H1 (cell line): ENCODE data around the gene GEMIN7. TPM values are rescaled to one million over a fixed set of nuclear protein-coding genes. Genes with fewer than 3 reads are reported as not detected.

Experiments used
- CTCF ChIA-PET: fragments of 300-600 bp; sonication (Branson Sonifier 250); formaldehyde crosslinking; loops from one replicate; lab custom pipeline; 2021; ENCODE audit not compliant: partially characterized antibody; lab: Charles Lee
- POLR2A ChIA-PET: fragments of 300-600 bp; sonication (Branson Sonifier 250); formaldehyde crosslinking; loops from one replicate; lab custom pipeline; 2021; ENCODE audit warnings: inconsistent platforms; ENCODE audit not compliant: partially characterized antibody; lab: Charles Lee
- DNase-seq, 2 experiments: peaks; one replicate each; pipeline versions ENCODE4 v3.0.0 to v3.0.0-alpha.2; 2010 to 2022; ENCODE audit warnings: low spot score in 2 of 2, low read depth in 1 of 2, mixed read lengths in 1 of 2
- FAIRE-seq: peaks from 2 replicates; lab custom pipeline; 2011; peaks lifted over from hg19 to GRCh38; lab: Jason Lieb, UNC
- H2AFZ ChIP-seq: 2 replicates; pipeline ENCODE4 v1.8.1; 2012; ENCODE audit warnings: low read length, inconsistent platforms
- H2AK5ac ChIP-seq: 2 replicates; pipeline ENCODE4 v1.6.1; 2013; ENCODE audit warnings: low read depth, low read length
- H2BK120ac ChIP-seq: replicated peaks from 2 replicates; pipeline ENCODE3; 2013; ENCODE audit warnings: low read depth, low read length, inconsistent platforms
- H2BK12ac ChIP-seq: 2 replicates; pipeline ENCODE4 v1.6.1; 2013; ENCODE audit warnings: low read depth, low read length
- H2BK15ac ChIP-seq: 2 replicates; pipeline ENCODE4 v1.6.1; 2013; ENCODE audit warnings: low read length
- H2BK20ac ChIP-seq: 2 replicates; pipeline ENCODE4 v1.6.1; 2013; ENCODE audit warnings: low read length
- H2BK5ac ChIP-seq: 2 replicates; pipeline ENCODE4 v1.6.1; 2013; ENCODE audit warnings: low read depth, low read length
- H3K14ac ChIP-seq: 2 replicates; pipeline ENCODE4 v1.6.1; 2013; ENCODE audit warnings: inconsistent platforms; ENCODE audit not compliant: insufficient read length
- H3K18ac ChIP-seq: 2 replicates; pipeline ENCODE4 v1.6.1; 2013; ENCODE audit warnings: low read length; ENCODE audit errors: extremely low read depth
- H3K23ac ChIP-seq: 2 replicates; pipeline ENCODE4 v1.6.1; 2013; ENCODE audit warnings: inconsistent platforms; ENCODE audit not compliant: insufficient read length
- H3K23me2 ChIP-seq: 2 replicates; pipeline ENCODE4 v1.6.1; 2013; ENCODE audit warnings: low read depth, low read length
- H3K27ac ChIP-seq: 2 replicates; pipeline ENCODE4 v1.6.1; 2011; ENCODE audit warnings: low read depth, low read length, inconsistent platforms
- H3K27me3 ChIP-seq, 4 experiments: replicated peaks in 1 of 4; 1 replicate in 1 of 4; 2 replicates in 3 of 4; pipeline versions ENCODE4 v1.6.1 to v1.8.1; 2011 to 2013; ENCODE audit warnings: low read length in 3 of 4, mild to moderate bottlenecking in 3 of 4, inconsistent platforms in 2 of 4, mixed read lengths in 2 of 4, moderate library complexity in 1 of 4; ENCODE audit not compliant: control insufficient read depth in 3 of 4, insufficient read depth in 3 of 4; ENCODE audit errors: extremely low read depth in 1 of 4
- H3K36me3 ChIP-seq, 4 experiments: 2 replicates each; pipeline versions ENCODE4 v1.6.1 to v1.8.1; 2011 to 2013; ENCODE audit warnings: mild to moderate bottlenecking in 4 of 4, low read length in 3 of 4, moderate library complexity in 2 of 4, control low read depth in 1 of 4, inconsistent platforms in 1 of 4; ENCODE audit not compliant: insufficient read depth in 4 of 4, control insufficient read depth in 2 of 4
- H3K4ac ChIP-seq: replicated peaks from 2 replicates; pipeline ENCODE3; 2013; ENCODE audit warnings: low read length, low read depth, mixed read lengths, inconsistent platforms; ENCODE audit not compliant: insufficient read length
- H3K4me1 ChIP-seq, 4 experiments: replicated peaks in 1 of 4; 1 replicate in 1 of 4; 2 replicates in 3 of 4; pipeline versions ENCODE4 v1.6.1 to v1.8.1; 2011 to 2013; ENCODE audit warnings: low read length in 3 of 4, inconsistent platforms in 2 of 4, mixed read lengths in 1 of 4; ENCODE audit not compliant: insufficient read depth in 4 of 4, control insufficient read depth in 3 of 4
- H3K4me2 ChIP-seq, 2 experiments: 2 replicates each; pipeline versions ENCODE4 v1.6.1 to v1.8.1; 2011 to 2013; ENCODE audit warnings: low read depth in 2 of 2, low read length in 2 of 2, control low read depth in 1 of 2, inconsistent platforms in 1 of 2, mild to moderate bottlenecking in 1 of 2; ENCODE audit not compliant: insufficient read depth in 1 of 2
- H3K4me3 ChIP-seq, 4 experiments: fragments of 200-600, 300-600 bp in 1 of 4; sonication (generic), shearing (Covaris generic), sonication (Bioruptor Twin) in 1 of 4; 2 replicates each; pipeline versions ENCODE4 v1.5.1 to v1.8.1; 2011 to 2016; ENCODE audit warnings: low read length in 4 of 4, low read depth in 3 of 4, control low read depth in 2 of 4, inconsistent platforms in 2 of 4, mild to moderate bottlenecking in 2 of 4, mixed read lengths in 1 of 4, moderate library complexity in 1 of 4; ENCODE audit not compliant: insufficient read depth in 2 of 4; ENCODE audit errors: extremely low read depth in 1 of 4
- H3K56ac ChIP-seq: replicated peaks from 2 replicates; pipeline ENCODE3; 2013; ENCODE audit warnings: low read depth, mild to moderate bottlenecking, mixed read lengths, low read length, inconsistent platforms; ENCODE audit not compliant: insufficient read length
- H3K79me1 ChIP-seq: 2 replicates; pipeline ENCODE4 v1.6.1; 2013; ENCODE audit warnings: low read depth, low read length, control low read depth
- H3K79me2 ChIP-seq, 2 experiments: 2 replicates each; pipeline versions ENCODE4 v1.6.1 to v1.8.1; 2012 to 2013; ENCODE audit warnings: low read length in 2 of 2, mild to moderate bottlenecking in 2 of 2, inconsistent platforms in 1 of 2; ENCODE audit not compliant: insufficient read depth in 2 of 2, control insufficient read depth in 1 of 2
- H3K9ac ChIP-seq, 4 experiments: replicated peaks in 1 of 4; 1 replicate in 1 of 4; 2 replicates in 3 of 4; pipeline versions ENCODE4 v1.6.1 to v1.8.1; 2011 to 2013; ENCODE audit warnings: low read depth in 3 of 4, low read length in 3 of 4, control low read depth in 2 of 4, mild to moderate bottlenecking in 2 of 4, moderate library complexity in 2 of 4, inconsistent platforms in 1 of 4; ENCODE audit errors: extremely low read depth in 1 of 4
- H3K9me3 ChIP-seq, 2 experiments: 2 replicates each; pipeline versions ENCODE4 v1.6.1 to v1.8.1; 2012 to 2013; ENCODE audit warnings: mild to moderate bottlenecking in 2 of 2, moderate library complexity in 2 of 2, control low read depth in 1 of 2, inconsistent platforms in 1 of 2, low read depth in 1 of 2, low read length in 1 of 2, mixed read lengths in 1 of 2; ENCODE audit not compliant: insufficient read depth in 2 of 2
- H4K20me1 ChIP-seq, 2 experiments: replicated peaks in 1 of 2; 2 replicates each; pipeline versions ENCODE3 to v1.8.1; 2011 to 2013; ENCODE audit warnings: inconsistent platforms in 2 of 2, low read length in 2 of 2, mild to moderate bottlenecking in 1 of 2; ENCODE audit not compliant: insufficient read depth in 2 of 2, control insufficient read depth in 1 of 2
- H4K5ac ChIP-seq: 2 replicates; pipeline ENCODE4 v1.6.1; 2013; ENCODE audit warnings: low read length, low read depth, mixed read lengths, inconsistent platforms; ENCODE audit not compliant: insufficient read length
- H4K8ac ChIP-seq: 2 replicates; pipeline ENCODE4 v1.8.0; 2013; ENCODE audit warnings: mild to moderate bottlenecking, moderate library complexity, low read length, inconsistent platforms; ENCODE audit not compliant: insufficient read depth; ENCODE audit errors: extremely low read depth
- H4K91ac ChIP-seq: replicated peaks from 2 replicates; pipeline ENCODE3; 2013; ENCODE audit warnings: low read length, mixed read lengths, inconsistent platforms; ENCODE audit not compliant: insufficient read length
- ASH2L ChIP-seq: fragments of 200-600, 300-600 bp; sonication (generic); IDR thresholded peaks from one replicate; pipeline ENCODE4 v1.7.1; 2017; ENCODE audit warnings: low read length
- BCL11A ChIP-seq, 2 experiments: IDR thresholded peaks; one replicate each; pipeline ENCODE4 v1.6.1; 2011; ENCODE audit warnings: low read depth in 2 of 2, low read length in 2 of 2, mild to moderate bottlenecking in 2 of 2
- CREB1 ChIP-seq: IDR thresholded peaks from 2 replicates; pipeline ENCODE4 v1.6.1; 2012; ENCODE audit warnings: inconsistent platforms
- SIN3A ChIP-seq, 2 experiments: IDR thresholded peaks in 1 of 2; conservative IDR thresholded peaks in 1 of 2; 2 replicates each; pipeline ENCODE4 v1.6.1; 2011 to 2012; ENCODE audit warnings: low read length in 2 of 2, improper control_type of control experiment in 1 of 2, low read depth in 1 of 2, mild to moderate bottlenecking in 1 of 2
- WGBS, 2 experiments: shearing (Covaris generic) in 1 of 2; methylation state at CpG; one replicate each; pipeline versions ENCODE4 v1.1.6 to v1.1.7; 2013 to 2015; ENCODE audit warnings: low lambda C conversion rate in 2 of 2, mixed read lengths in 2 of 2, inconsistent platforms in 1 of 2, low coverage in 1 of 2, missing lambda C conversion rate in 1 of 2; ENCODE audit not compliant: insufficient replicate concordance in 2 of 2, insufficient coverage in 1 of 2, insufficient read length in 1 of 2; ENCODE audit errors: extremely low coverage in 1 of 2, missing lambda C conversion rate in 1 of 2; 5-methylcytosine and 5-hydroxymethylcytosine counted together
- polyA plus RNA-seq, 7 experiments: library from polyadenylated mRNA; depleted of rRNA in 3 of 7; stranded (reverse) in 5 of 7; unstranded in 2 of 7; fragments of >200 nt in 5 of 7; fragments of 200-250 nt in 2 of 7; gene quantifications; 1 replicate in 5 of 7; 2 replicates in 1 of 7; 4 replicates in 1 of 7; pipeline versions ENCODE4 v1.2.1 to v1.2.3, GENCODE V29; 2011 to 2013; ENCODE audit warnings: missing spikeins in 2 of 7, mixed read lengths in 2 of 7
- total RNA-seq: library from RNA; stranded (reverse); fragmentation: NEBNext Ultra II Directional; extraction: Animal tissue kit (Norgen Biotek cat#: 25700); gene quantifications from 2 replicates; pipeline ENCODE4 v1.2.1, GENCODE V29; 2021

Gene GEMIN7
- total and polyA plus RNA-seq, 2 of the 8 experiments (the other 6 are each of a cell fraction or from before 2014, with no cell fraction given) = 48.0 to 91.6 TPM

GRCh38 chr19:45078390-45079062 lies 534 bp upstream of the GEMIN7 start:
- peak overlapping the region; percentile 90; the same call in 1 of the 2 replicates for H2BK12ac ChIP-seq
- H4K8ac ChIP-seq = peak overlapping the region; percentile 90; the same call in 1 of the 2 replicates
- peak overlapping the region; percentile 18 for H2BK120ac ChIP-seq
- peak overlapping the region; percentile 95 for H3K18ac ChIP-seq
- H2AFZ ChIP-seq = no peak overlapping the region
- H3K23me2 ChIP-seq = peaks cover 17% of the 10 kb centered on the region
- H3K36me3 ChIP-seq = peaks cover 0 to 21% (median 4%) of the 10 kb centered on the region in 4 experiments; a peak in 4 of 8 replicates
- peak overlapping the region; percentile 80; the same call in 1 of the 2 replicates for H2AK5ac ChIP-seq
- peak overlapping the region; percentile 49 for H4K5ac ChIP-seq
- peak overlapping the region; percentile 94; the same call in 1 of the 2 replicates for H3K27ac ChIP-seq
- DNase-seq = no peak
- CTCF ChIA-PET = interaction anchor here (1.1 to 4.1 kb wide), 4 partner anchors 9 to 128 kb away, joined by 3 to 39 read pairs (median 4); partner anchors contain the start of gene PPP1R37
- H3K4ac ChIP-seq = peak overlapping the region; percentile 81
- peaks cover 5 to 40% of the 10 kb centered on the region in 2 experiments for H3K79me2 ChIP-seq
- peak overlapping the region; percentile 32 for H4K91ac ChIP-seq
- peaks cover 0 to 2% of the 10 kb centered on the region in 2 experiments for H4K20me1 ChIP-seq
- H2BK5ac ChIP-seq = peak overlapping the region; percentile 97
- H3K27me3 ChIP-seq = no peaks in the 10 kb centered on the region
- no peak overlapping the region for H3K23ac ChIP-seq
- no peak overlapping the region for H3K14ac ChIP-seq
- POLR2A ChIA-PET = interaction anchor here (0.6 to 8.5 kb wide), 18 partner anchors 9 to 230 kb away, joined by 3 to 230 read pairs (median 6); partner anchors contain the start of genes APOE, BLOC1S3, PPP1R37 and RELB
- H2BK20ac ChIP-seq = peak overlapping the region; percentile 55
- peak overlapping the region; percentile 70 for H3K56ac ChIP-seq
- no peak for FAIRE-seq
- peak overlapping the region; percentile 87 to 98 (median 94) for H3K4me3 ChIP-seq
- H3K4me1 ChIP-seq = peaks cover 13 to 37% (median 20%) of the 10 kb centered on the region in 4 experiments
- peak overlapping the region in 3 of 4 experiments; percentile 58 to 82 (median 82); a peak in 6 of 7 replicates for H3K9ac ChIP-seq
- peak overlapping the region; percentile 72; the same call in 1 of the 2 replicates for H2BK15ac ChIP-seq
- WGBS, 2 experiments = 56% methylated on average over 10 of the region's 10 CpGs; no CpG with 5 or more reads in 1 of the 2 experiments
- no peaks in the 10 kb centered on the region for H3K9me3 ChIP-seq
- H3K4me2 ChIP-seq = peak overlapping the region; percentile 87 to 99
- H3K79me1 ChIP-seq = peaks cover 9% of the 10 kb centered on the region
- TF ChIP-seq ASH2L = peak; percentile 35
- TF ChIP-seq BCL11A (IDR thresholded peaks at IDR 0.05; ENCODE audit: low read depth in 2 of 2, low read length in 2 of 2) = no peak
- TF ChIP-seq SIN3A (conservative IDR thresholded peaks at IDR 0.05 in 1 of 2, IDR thresholded peaks at IDR 0.05 in 1 of 2; ENCODE audit: low read depth in 1 of 2, low read length in 2 of 2) = no peak
- no peak for TF ChIP-seq CREB1
